Stimulated activated CD4-positive, alpha-beta T cell treated with anti-CD3 and anti-CD28 coated beads, Interleukin-12 subunit alpha, Interleukin-12 subunit beta, amount 100 ng/mL, for 4 hours (primary cell): ENCODE measurements around the gene POPDC2.
A peak's percentile ranks its signal among the peaks of the same experiment; 100 is the strongest.
"Not testable (repeated sequence)": the region's sequence is repeated elsewhere in the genome, so short reads cannot be mapped to it uniquely, and the experiment has no call there.

Experiments used
- DNase-seq: peaks from one replicate; pipeline ENCODE4 v3.0.0-alpha.2; 2020

Gene POPDC2

GRCh38 chr3:119660474-119661440, at the start of gene POPDC2:
Gene POPDC2, minus strand, starts transcription at chr3:119660589. Its CDS starts 166 bp downstream, at chr3:119660423.
- DNase-seq = no peak

DNA sequence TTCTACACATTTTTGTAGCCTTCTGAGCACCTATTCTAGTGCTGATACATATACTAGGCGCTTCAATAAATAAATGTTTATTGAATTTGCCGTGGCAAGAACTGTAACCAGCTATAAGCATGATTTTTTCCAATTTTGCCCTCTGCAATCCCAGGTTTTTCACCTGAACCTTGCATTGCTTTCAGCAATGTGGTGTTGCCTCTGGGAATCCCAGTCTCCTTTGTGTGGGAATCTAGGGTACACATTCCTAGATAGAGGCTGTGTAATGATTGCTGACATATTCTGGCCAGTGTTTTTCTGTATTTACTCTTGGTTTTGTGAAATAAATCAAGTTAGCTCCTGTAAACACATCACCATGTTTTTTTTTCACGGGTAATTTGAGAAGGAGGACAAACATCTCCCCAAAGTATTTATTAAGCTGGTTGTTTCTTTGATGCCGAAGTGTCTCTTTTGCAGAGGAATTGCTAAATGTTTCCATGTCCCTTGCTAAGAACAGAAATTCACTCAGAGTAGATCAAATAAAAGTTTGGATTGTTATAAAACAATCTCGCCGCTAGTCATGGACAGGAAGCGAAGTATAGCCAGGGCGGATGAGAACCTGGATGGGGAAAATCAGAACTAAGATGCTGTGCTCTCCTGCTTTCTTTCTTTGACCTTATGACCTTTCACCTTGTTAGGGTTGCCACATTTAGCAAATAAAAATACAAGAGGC, 43.6 kb upstream of the POPDC2 start:
- DNase-seq = no peak

DNA sequence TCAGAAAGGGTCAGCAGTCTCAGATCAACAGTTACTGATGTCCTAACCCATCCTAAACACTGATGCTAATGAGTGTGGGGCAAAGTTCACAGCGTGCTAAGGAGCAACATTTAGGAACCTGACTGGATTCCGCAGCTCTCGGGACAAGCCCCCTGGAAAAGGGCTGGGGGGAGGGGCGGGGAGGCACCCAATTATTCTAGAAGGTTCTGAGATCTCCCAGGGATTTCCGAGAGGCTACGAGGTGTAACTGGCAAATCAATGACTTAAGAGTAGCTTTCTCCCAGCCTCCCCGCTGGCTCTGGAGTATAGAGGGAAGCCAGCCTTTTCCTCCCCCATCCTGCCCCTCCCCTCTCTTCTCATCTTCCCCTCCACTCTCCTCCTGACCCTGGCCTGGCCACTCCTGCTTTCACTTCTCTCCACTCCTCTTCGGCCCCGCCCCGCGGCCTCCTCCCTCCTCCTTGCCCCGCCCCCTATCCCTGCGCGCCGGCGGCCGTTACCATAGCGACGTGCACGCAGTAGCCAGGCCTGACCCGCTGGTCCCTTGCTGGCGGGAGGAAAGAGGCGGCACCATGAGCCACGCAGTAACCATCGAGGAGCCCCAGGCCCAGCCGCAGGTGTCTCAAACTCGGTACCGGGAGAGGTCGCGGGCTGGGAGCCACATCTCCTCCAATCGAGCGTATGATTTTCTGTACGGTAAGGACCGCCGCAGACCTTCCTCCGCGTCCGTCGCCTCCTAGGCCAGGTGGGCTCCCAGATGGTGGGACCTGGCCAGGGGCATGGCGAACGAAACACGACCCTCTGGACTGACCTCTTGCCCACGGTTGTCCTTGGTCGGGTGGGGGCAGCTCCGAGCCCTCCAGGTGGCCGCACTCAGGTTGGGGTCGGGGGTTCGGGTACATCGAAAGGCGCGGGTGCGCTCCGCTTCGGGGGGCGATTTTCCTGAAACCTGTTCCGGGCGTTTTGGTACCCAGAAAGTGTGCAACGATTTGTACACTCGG, 42.4 kb upstream of the POPDC2 start, which contains the start of gene CFAP91:
CFAP91 (plus strand) TSS at position 493 of the 998 bp plus-strand sequence; CDS start at position 570, 77 bp downstream.
- peak; percentile 78 for DNase-seq

- DNase-seq = no peak
Measured at GRCh38 chr3:119700920-119701734, 40.7 kb upstream of the POPDC2 start.

DNA sequence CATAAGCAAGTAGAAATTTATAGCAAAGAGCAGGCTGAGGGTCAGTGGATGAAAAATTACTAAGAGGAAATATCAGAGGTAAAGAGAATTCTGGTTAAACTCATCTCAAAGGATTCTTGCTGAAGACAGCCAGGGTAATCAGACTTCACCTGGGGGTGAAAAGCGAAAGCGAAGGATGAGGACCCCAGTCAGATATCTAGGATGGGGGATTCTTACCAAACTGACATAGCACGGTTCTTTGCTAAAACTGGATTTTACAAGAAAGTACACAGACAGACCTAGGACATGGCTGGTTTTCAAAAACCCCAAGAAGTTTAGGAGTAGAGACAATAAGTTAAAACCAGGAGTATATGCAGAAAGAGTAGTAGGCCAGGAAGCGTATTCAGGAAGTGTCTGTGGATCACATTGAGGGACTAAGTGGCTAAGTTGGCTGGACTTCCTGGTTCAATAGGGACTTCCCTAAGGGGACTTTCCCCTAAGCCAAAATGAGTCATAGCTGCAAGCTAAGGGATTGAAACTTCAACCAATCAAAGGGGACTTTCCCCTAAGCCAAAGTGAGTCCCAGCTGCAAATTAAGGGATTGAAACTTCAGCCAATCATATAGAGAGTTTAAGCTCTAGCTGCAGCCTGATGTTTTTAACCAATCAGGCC, 40.0 kb upstream of the POPDC2 start:
- DNase-seq = no peak

DNA sequence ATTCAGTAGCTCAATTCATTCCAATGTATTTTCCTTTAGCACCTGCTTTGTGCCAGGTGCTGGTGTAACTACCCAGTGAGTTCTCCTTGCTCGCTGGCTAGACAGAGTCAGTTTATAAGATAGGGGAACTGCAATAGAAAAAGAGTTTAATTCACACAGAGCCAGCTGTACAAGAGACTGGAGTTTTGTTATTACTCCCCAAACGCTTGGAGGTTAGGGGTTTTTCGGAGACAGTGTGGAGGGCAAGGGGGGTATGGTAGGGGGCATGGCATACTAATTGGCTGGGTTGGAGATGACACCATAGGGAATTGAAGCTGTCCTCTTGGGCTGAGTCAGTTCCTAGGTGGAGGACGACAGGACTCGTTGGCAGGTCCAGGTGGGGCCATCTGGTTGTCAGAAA, 37.0 kb upstream of the POPDC2 start:
- no peak for DNase-seq

- DNase-seq = no peak
Measured at GRCh38 chr3:119695480-119695879, 35.1 kb upstream of the POPDC2 start.

- no peak for DNase-seq
Measured at GRCh38 chr3:119690043-119690656, 29.8 kb upstream of the POPDC2 start.

DNA sequence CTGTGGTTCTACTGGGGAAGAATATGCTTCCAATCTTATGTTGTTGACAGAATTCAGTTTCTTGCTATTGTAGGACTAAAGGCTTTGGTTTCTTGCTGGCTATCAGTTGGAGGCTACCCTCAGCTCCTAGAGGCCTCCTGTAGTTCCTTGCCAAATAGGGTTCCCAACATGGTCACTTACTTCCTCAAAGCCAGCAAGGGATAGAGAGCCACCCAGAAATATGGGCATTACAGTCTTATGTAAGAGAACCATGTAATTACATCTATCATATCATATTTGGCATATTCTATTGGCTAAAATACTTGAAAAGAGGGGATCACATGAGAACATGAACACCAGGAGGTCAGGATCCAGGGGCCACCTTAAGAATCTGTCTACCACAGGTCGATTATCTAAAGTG, 23.0 kb upstream of the POPDC2 start:
- DNase-seq = no peak

- DNase-seq = no peak
Measured at GRCh38 chr3:119681279-119681678, 20.9 kb upstream of the POPDC2 start.

DNA sequence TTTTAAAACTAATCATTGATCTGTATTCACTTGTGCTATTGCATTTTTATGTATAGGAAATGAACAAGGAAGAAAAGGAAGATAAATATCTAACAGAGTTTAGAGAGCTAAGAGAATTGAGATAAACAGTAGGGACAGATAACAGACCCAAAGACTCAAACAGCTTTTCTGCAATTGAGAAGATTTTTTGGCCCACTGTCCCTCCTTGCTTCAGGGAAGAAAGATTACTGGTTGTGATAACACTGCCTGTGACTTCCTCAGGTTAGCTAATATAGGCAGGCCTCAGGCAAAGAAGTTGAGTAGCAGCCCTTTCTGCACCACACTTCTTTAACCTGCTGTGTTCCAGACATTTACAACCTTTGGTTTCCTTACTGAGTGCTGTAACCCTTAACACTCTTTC, 19.5 kb upstream of the POPDC2 start:
- no peak for DNase-seq

- DNase-seq = not testable (repeated sequence)
Measured at GRCh38 chr3:119678209-119678608, 17.8 kb upstream of the POPDC2 start.

DNA sequence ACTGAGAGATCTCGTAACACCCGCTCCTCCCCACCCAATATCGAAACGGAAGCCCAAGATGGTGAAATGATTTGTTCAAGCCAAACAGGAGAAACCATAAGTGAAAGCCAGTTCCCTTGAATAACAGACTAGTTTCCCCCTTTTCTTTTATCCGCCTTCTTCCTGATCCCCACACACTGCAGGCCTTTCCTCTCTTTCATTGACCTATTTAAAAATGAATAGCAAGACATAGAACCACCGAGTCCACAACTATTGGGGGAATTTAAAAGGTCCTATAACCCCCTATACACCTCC, 17.2 kb upstream of the POPDC2 start:
- no peak for DNase-seq

DNA sequence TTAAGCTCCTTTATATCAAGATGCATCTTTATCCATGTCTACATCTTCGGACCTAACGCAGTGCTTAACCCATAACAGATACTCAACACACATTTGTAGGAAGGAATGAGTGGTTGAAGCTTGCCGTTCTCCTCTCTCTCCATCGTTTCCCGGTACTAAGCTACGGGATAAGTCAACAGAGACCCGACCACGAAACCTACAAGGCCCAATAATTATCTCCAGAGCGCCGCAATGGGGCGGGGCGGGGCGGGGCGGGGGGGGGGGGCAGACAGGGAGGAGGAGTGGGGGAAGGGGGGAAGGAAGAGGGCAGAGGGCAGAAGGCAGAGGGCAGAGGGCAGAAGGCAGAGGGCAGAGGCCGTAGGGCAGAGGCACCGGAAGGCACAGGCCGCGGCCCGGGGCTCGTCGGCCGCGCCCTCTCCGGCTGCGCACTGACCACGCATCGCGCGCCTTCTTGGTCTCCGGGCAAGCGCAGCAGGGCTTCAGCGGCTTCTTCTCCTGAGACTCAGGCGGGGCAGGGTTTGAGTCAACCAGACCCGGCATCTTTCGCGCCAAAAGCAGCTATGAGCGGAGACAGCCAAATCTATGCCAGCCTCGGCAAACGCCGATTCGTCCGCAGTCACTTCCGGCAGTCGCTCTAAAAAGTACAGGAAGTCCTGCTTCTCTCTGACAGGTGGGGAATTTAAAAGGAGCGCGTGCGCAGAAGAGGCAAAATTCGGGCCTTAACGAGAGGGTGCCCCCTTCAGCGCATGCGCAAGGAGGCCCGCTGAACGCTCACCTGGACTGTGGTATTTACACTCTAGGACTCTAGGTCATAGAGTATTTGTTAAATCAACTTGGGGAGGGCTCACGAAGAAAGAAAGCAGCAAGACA, 16.6 kb upstream of the POPDC2 start, which contains the start of gene COX17:
COX17 (minus strand) TSS at position 636 of the 870 bp plus-strand sequence; CDS start at position 540, 96 bp downstream.
- DNase-seq = peak; percentile 90

DNA sequence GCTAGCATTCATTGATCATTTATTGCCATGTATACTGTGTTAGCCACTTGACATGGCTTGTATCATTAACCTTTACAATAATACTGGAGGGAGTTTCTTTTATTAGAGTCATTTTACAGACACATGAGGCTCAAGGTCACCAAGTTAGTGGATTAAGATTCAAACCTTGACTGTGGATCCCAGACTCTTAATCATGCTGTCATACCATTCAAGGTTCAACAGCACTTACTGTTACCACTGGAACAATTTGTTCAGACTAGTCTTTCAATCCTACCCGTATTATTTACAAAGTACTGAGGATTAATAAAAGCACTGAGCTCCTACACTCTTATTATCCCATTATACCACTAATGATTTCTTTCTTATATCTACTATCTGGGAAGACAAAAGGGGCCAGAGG, 15.6 kb upstream of the POPDC2 start:
- DNase-seq = no peak

- no peak for DNase-seq
Measured at GRCh38 chr3:119675188-119675874, 14.9 kb upstream of the POPDC2 start.

- no peak for DNase-seq
Measured at GRCh38 chr3:119673875-119674274, 13.5 kb upstream of the POPDC2 start.

GRCh38 chr3:119672776-119673175, 12.4 kb upstream of the POPDC2 start:
- DNase-seq = no peak
